Gastroesophageal sphincter (tissue), 3 donors: ENCODE data around the gene CTIF.

Experiments
- CTCF ChIP-seq, 4 experiments: fragments of 200-600 bp in 2 of 4; fragments of 450-650 bp in 2 of 4; sonication (generic) in 1 of 4; IDR thresholded peaks; one replicate each; pipeline ENCODE4 v1.5.1; 2017 to 2019; ENCODE audit warnings: antibody characterized with exemption in 4 of 4, mild to moderate bottlenecking in 2 of 4, moderate library complexity in 2 of 4
- EP300 ChIP-seq: sonication (generic); formaldehyde crosslinking; IDR thresholded peaks from one replicate; pipeline ENCODE4 v1.6.1; 2017; ENCODE audit warnings: antibody characterized with exemption, mild to moderate bottlenecking
- POLR2A ChIP-seq, 2 donors: fragments of 450-650 bp; IDR thresholded peaks; one replicate each; pipeline ENCODE4 v1.6.1; 2017; ENCODE audit warnings: antibody characterized with exemption in 2 of 2, mild to moderate bottlenecking in 2 of 2, moderate library complexity in 1 of 2
- POLR2AphosphoS5 ChIP-seq: sonication (generic); formaldehyde crosslinking; IDR thresholded peaks from one replicate; pipeline ENCODE4 v1.6.1; 2017; ENCODE audit warnings: antibody characterized with exemption

GRCh38 chr18:48850822-48851598 lies 312.2 kb downstream of the CTIF start:
- no peak for TF ChIP-seq CTCF (IDR thresholded peaks at IDR 0.05)
- no peak for TF ChIP-seq POLR2AphosphoS5
- TF ChIP-seq EP300, result no peak
- no peak for TF ChIP-seq POLR2A (IDR thresholded peaks at IDR 0.05)
